Loucy (cell line): Measurements from ENCODE around the gene WHAMM.
"Not testable (repeated sequence)": the region's sequence is repeated elsewhere in the genome, so short reads cannot be mapped to it uniquely, and the experiment has no call there.

Source experiments
- H2AFZ ChIP-seq: fragments of 200-600 bp; sonication (generic); 2 replicates; pipeline ENCODE4 v1.6.0; 2016; ENCODE audit warnings: antibody characterized with exemption, mild to moderate bottlenecking, low read length, moderate library complexity
- H3F3A ChIP-seq: fragments of 200-600 bp; 2 replicates; pipeline ENCODE4 v1.6.0; 2016; ENCODE audit warnings: antibody characterized with exemption, low read depth, mild to moderate bottlenecking
- H3K27me3 ChIP-seq: fragments of 200-600 bp; sonication (generic); 2 replicates; pipeline ENCODE4 v1.6.1; 2014; ENCODE audit warnings: low read length, mild to moderate bottlenecking; ENCODE audit not compliant: insufficient read depth, poor library complexity, severe bottlenecking
- H3K36me3 ChIP-seq: fragments of 200-600 bp; sonication (generic); 2 replicates; pipeline ENCODE4 v1.6.1; 2016; ENCODE audit warnings: low read length; ENCODE audit not compliant: insufficient read depth
- H3K4me1 ChIP-seq: fragments of 200-600 bp; sonication (generic); 2 replicates; pipeline ENCODE4 v1.5.1; 2014; ENCODE audit warnings: low read length, mild to moderate bottlenecking; ENCODE audit not compliant: insufficient read depth, poor library complexity, severe bottlenecking
- H3K4me2 ChIP-seq: fragments of 200-600 bp; sonication (generic); 2 replicates; pipeline ENCODE4 v1.6.0; 2014; ENCODE audit warnings: antibody characterized with exemption, low read length, low read depth, mild to moderate bottlenecking; ENCODE audit not compliant: poor library complexity, severe bottlenecking
- H3K4me3 ChIP-seq: fragments of 200-600 bp; sonication (generic); 2 replicates; pipeline ENCODE4 v1.5.1; 2014; ENCODE audit warnings: low read length, mild to moderate bottlenecking, mixed read lengths; ENCODE audit not compliant: poor library complexity, severe bottlenecking
- H3K79me2 ChIP-seq: fragments of 200-600 bp; sonication (generic); 2 replicates; pipeline ENCODE4 v1.6.1; 2014; ENCODE audit warnings: low read length; ENCODE audit not compliant: insufficient read depth
- H3K9ac ChIP-seq: fragments of 200-600 bp; sonication (generic); 2 replicates; pipeline ENCODE4 v1.6.0; 2014; ENCODE audit warnings: mild to moderate bottlenecking, low read depth, low read length, moderate library complexity; ENCODE audit not compliant: poor library complexity, severe bottlenecking
- H3K9me2 ChIP-seq: fragments of 200-600 bp; sonication (generic); replicated peaks from 2 replicates; pipeline ENCODE4 v1.6.1; 2016; ENCODE audit warnings: low read depth, low read length, mixed read lengths
- H3K9me3 ChIP-seq: fragments of 200-600 bp; sonication (generic); 2 replicates; pipeline ENCODE4 v1.6.1; 2014; ENCODE audit warnings: mild to moderate bottlenecking, antibody characterized with exemption, low read length, low read depth; ENCODE audit not compliant: insufficient read depth
- H4K20me1 ChIP-seq: fragments of 200-600 bp; sonication (generic); 2 replicates; pipeline ENCODE4 v1.6.0; 2014; ENCODE audit warnings: antibody characterized with exemption, low read length, mild to moderate bottlenecking; ENCODE audit not compliant: insufficient read depth, poor library complexity, severe bottlenecking
- EZH2phosphoT487 ChIP-seq: fragments of 200-600 bp; IDR thresholded peaks from 2 replicates; pipeline ENCODE4 v1.6.1; 2018; ENCODE audit warnings: antibody characterized with exemption, mild to moderate bottlenecking, moderate library complexity, borderline replicate concordance
- TF ChIP-seq, protein P1 (sequence below): fragments of 200-600 bp; sonication (generic); conservative IDR thresholded peaks from 2 replicates; pipeline ENCODE4 v1.5.1; 2014; ENCODE audit warnings: mild to moderate bottlenecking, antibody characterized with exemption, low read length

The WHAMM gene

DNA sequence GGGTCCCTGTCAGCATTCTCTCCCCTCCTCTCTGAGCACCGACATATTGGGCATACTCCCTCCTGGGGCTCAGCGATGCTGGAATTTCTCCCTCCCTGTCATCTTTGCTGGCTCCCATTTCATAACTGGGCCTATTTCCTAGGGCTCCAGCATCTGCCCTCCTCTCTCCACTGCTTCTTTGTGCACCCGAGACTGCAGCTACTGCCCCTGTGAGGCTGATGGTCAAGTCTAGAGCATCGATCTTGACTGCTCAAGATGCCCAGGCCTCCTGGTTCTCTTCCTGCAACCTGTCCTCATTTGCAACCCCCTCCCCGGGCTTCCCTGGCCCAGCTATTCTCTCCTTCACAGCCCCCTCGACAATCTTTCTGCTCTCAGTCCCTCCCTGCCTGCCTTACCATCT is 53.5 kb downstream of the WHAMM start:
- Histone ChIP-seq H3K9me2 (no peaks in the 10 kb centered on the region), H3K4me1 (no peaks in the 10 kb centered on the region)
- TF ChIP-seq EZH2phosphoT487 = no peak
- TF ChIP-seq, protein P1, sequence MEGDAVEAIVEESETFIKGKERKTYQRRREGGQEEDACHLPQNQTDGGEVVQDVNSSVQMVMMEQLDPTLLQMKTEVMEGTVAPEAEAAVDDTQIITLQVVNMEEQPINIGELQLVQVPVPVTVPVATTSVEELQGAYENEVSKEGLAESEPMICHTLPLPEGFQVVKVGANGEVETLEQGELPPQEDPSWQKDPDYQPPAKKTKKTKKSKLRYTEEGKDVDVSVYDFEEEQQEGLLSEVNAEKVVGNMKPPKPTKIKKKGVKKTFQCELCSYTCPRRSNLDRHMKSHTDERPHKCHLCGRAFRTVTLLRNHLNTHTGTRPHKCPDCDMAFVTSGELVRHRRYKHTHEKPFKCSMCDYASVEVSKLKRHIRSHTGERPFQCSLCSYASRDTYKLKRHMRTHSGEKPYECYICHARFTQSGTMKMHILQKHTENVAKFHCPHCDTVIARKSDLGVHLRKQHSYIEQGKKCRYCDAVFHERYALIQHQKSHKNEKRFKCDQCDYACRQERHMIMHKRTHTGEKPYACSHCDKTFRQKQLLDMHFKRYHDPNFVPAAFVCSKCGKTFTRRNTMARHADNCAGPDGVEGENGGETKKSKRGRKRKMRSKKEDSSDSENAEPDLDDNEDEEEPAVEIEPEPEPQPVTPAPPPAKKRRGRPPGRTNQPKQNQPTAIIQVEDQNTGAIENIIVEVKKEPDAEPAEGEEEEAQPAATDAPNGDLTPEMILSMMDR = no peak

DNA sequence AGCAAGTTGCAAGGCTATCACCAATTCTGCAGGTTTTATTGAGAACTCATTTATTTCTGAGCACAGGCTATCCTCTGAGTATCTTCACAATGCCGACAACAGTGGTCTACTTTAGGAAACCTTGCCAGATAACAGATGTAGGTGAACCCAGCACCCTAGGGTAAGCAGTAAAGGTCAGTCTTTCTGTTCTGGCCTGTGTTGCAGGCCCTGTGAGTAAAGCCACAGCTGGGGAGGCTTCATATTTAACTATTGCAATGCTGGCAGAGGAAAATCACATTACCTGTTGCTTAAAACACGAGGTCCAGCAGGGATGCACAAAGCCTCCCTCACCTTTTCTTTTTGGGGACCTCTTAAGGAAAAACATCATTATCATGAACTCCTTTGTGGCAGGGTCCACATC is 55.5 kb downstream of the WHAMM start:
- H3K4me2 ChIP-seq = no peak overlapping the region
- H3K36me3 ChIP-seq = no peaks in the 10 kb centered on the region
- H3K9me2 ChIP-seq = no peaks in the 10 kb centered on the region
- H3K9me3 ChIP-seq = no peaks in the 10 kb centered on the region
- no peak overlapping the region for H3K4me3 ChIP-seq
- no peak for TF ChIP-seq EZH2phosphoT487
- TF ChIP-seq, protein P1 = no peak
- no peaks in the 10 kb centered on the region for H3F3A ChIP-seq
- H2AFZ ChIP-seq = no peak overlapping the region
- no peaks in the 10 kb centered on the region for H4K20me1 ChIP-seq
- H3K27me3 ChIP-seq = no peaks in the 10 kb centered on the region
- no peak overlapping the region for H3K9ac ChIP-seq
- H3K4me1 ChIP-seq = no peaks in the 10 kb centered on the region
- no peaks in the 10 kb centered on the region for H3K79me2 ChIP-seq

More for the DNA sequence above, 53.5 kb downstream of the WHAMM start:
- Histone ChIP-seq H3K79me2 (no peaks in the 10 kb centered on the region), H3K36me3 (no peaks in the 10 kb centered on the region), H3F3A (no peaks in the 10 kb centered on the region), H4K20me1 (no peaks in the 10 kb centered on the region), H3K9me3 (no peaks in the 10 kb centered on the region), H3K4me3 (no peak overlapping the region), H3K9ac (no peak overlapping the region), H3K27me3 (no peaks in the 10 kb centered on the region), H3K4me2 (no peak overlapping the region), H2AFZ (no peak overlapping the region)

DNA sequence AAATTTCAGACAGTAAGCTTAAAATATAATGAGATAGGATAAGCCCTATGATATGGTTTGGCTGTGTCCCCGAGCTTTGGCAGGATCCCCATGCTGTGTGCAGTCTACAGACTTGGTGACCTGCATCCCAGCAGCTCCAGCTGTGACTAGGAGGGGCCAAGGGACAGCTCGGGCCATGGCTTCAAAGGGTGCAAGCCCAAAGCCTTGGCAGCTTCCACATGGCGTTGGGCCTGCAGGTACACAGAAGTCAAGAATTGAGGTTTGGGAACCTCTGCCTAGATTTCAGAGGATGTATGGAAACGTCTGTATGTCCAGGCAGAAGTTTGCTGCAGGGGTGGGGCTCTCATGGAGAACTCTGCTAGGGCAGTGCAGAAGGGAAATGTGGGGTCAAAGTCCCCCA is 56.2 kb downstream of the WHAMM start:
- H2AFZ ChIP-seq, H3F3A ChIP-seq, H3K4me1 ChIP-seq: not testable (repeated sequence)

DNA sequence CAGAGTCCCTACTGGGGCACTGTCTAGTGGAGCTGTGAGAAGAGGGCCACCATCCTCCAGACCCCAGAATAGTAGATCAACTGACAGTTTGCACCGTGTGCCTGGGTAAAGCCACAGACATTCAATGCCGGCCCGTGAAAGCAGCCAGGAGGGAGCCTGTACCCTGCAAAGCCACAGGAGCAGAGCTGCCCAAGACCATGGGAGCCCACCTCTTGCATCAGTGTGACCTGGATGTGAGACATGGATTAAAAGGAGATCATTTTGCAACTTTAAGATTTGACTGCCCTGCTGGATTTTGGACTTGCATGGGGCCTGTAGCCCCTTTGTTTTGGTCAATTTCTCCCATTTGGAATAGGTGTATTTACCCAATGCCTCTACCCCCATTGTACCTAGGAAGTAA is 56.6 kb downstream of the WHAMM start:
- H3K4me2 ChIP-seq, H4K20me1 ChIP-seq, H3K27me3 ChIP-seq: not testable (repeated sequence)

More for the DNA sequence above, 56.2 kb downstream of the WHAMM start:
- not testable (repeated sequence) for H3K9me2 ChIP-seq, H3K9me3 ChIP-seq, H4K20me1 ChIP-seq, H3K36me3 ChIP-seq, H3K27me3 ChIP-seq, H3K79me2 ChIP-seq, H3K4me3 ChIP-seq, H3K4me2 ChIP-seq, H3K9ac ChIP-seq

More for the DNA sequence above, 56.6 kb downstream of the WHAMM start:
- H3F3A ChIP-seq, H2AFZ ChIP-seq, H3K4me3 ChIP-seq, H3K79me2 ChIP-seq, H3K9me2 ChIP-seq, H3K9ac ChIP-seq, H3K9me3 ChIP-seq, H3K36me3 ChIP-seq, H3K4me1 ChIP-seq: not testable (repeated sequence)
